ENCODE measurements around the gene DNMBP.

- TF ChIP-seq POLR2A (IDR thresholded peaks at IDR 0.05) (no peak), EP300 (IDR thresholded peaks at IDR 0.05) (no peak)
Measured at GRCh38 chr10:100038561-100039071, 28.9 kb upstream of the DNMBP start.

Measured in stomach (tissue), 4 donors.